Measurements from ENCODE around the gene POLR1A. TPM values are rescaled to one million over a fixed set of nuclear protein-coding genes. Genes with fewer than 3 reads are reported as not detected.

POLR1A gene
- total RNA-seq, 1 donor from 2014 or later = 45.2 TPM

- Histone ChIP-seq H2AFZ (ENCODE audit: low read depth, low read length) (no peak overlapping the region), H3K4me3 (ENCODE audit: insufficient read depth, low read depth, low read length) (no peak overlapping the region), H3K36me3 (ENCODE audit: insufficient read depth, low read length) (peaks cover 48% of the 10 kb centered on the region), H3K9me3 (ENCODE audit: insufficient read depth, low read depth, low read length) (no peaks in the 10 kb centered on the region), H4K20me1 (ENCODE audit: insufficient read depth, low read length) (no peaks in the 10 kb centered on the region), H3K9ac (ENCODE audit: low read length) (no peak overlapping the region), H3K4me2 (ENCODE audit: low read length) (no peak overlapping the region), H3K4me1 (ENCODE audit: insufficient read depth, low read length) (peaks cover 14% of the 10 kb centered on the region), H3K27ac (ENCODE audit: low read depth, low read length) (no peak overlapping the region), H3K27me3 (ENCODE audit: insufficient read depth, low read length) (no peaks in the 10 kb centered on the region), H3K79me2 (ENCODE audit: insufficient read depth, low read length) (no peaks in the 10 kb centered on the region)
- Mint-ChIP-seq H3K4me3 (ENCODE audit: unreplicated experiment) (no peak overlapping the region), H3K4me1 (ENCODE audit: low read depth, unreplicated experiment) (peaks cover 14% of the 10 kb centered on the region), H3K27me3 (ENCODE audit: low read depth, unreplicated experiment) (no peaks in the 10 kb centered on the region), H3K36me3 (ENCODE audit: low read depth, unreplicated experiment) (peaks cover 51% of the 10 kb centered on the region), H3K9me3 (ENCODE audit: unreplicated experiment) (no peaks in the 10 kb centered on the region), H3K27ac (ENCODE audit: unreplicated experiment) (peak overlapping the region; percentile 26)
- DNase-seq (ENCODE audit: low read depth) (no peak), FAIRE-seq (no peak)
- TF ChIP-seq, protein P1, sequence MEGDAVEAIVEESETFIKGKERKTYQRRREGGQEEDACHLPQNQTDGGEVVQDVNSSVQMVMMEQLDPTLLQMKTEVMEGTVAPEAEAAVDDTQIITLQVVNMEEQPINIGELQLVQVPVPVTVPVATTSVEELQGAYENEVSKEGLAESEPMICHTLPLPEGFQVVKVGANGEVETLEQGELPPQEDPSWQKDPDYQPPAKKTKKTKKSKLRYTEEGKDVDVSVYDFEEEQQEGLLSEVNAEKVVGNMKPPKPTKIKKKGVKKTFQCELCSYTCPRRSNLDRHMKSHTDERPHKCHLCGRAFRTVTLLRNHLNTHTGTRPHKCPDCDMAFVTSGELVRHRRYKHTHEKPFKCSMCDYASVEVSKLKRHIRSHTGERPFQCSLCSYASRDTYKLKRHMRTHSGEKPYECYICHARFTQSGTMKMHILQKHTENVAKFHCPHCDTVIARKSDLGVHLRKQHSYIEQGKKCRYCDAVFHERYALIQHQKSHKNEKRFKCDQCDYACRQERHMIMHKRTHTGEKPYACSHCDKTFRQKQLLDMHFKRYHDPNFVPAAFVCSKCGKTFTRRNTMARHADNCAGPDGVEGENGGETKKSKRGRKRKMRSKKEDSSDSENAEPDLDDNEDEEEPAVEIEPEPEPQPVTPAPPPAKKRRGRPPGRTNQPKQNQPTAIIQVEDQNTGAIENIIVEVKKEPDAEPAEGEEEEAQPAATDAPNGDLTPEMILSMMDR (IDR thresholded peaks at IDR 0.05; ENCODE audit: insufficient read depth, low read depth, low read length) = no peak
- no peak for TF ChIP-seq EZH2 (IDR thresholded peaks at IDR 0.05; ENCODE audit: insufficient read depth, low read length)
Observed at GRCh38 chr2:86031606-86032005, 74.1 kb downstream of the POLR1A start.

DNA sequence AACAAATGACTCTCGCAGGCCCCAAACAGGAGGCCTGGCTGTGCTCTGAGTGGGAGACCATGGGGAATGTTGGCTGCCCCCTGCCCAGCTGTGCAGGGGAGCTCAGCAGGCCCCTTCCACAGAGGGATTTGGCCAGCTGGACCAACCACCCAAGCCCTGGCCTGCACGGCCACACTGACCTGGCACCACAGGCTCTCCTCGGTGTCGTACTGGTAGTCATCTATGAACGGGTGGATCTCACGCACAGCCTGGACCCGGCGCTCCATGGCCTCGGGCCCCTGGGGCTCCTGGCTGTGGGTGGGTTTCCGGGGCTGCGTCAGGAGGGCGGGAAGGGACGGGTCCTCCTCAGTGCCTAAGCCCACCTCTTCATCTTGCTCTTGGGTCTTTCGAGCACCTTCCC, 74.5 kb downstream of the POLR1A start:
- Histone ChIP-seq H2AFZ (ENCODE audit: low read depth, low read length) (no peak overlapping the region), H3K4me2 (ENCODE audit: low read length) (no peak overlapping the region), H3K79me2 (ENCODE audit: insufficient read depth, low read length) (no peaks in the 10 kb centered on the region), H3K27me3 (ENCODE audit: insufficient read depth, low read length) (no peaks in the 10 kb centered on the region), H3K9ac (ENCODE audit: low read length) (no peak overlapping the region), H3K36me3 (ENCODE audit: insufficient read depth, low read length) (peaks cover 52% of the 10 kb centered on the region), H3K9me3 (ENCODE audit: insufficient read depth, low read depth, low read length) (no peaks in the 10 kb centered on the region), H4K20me1 (ENCODE audit: insufficient read depth, low read length) (no peaks in the 10 kb centered on the region), H3K27ac (ENCODE audit: low read depth, low read length) (no peak overlapping the region), H3K4me1 (ENCODE audit: insufficient read depth, low read length) (peaks cover 9% of the 10 kb centered on the region), H3K4me3 (ENCODE audit: insufficient read depth, low read depth, low read length) (no peak overlapping the region)
- TF ChIP-seq, protein P1 (IDR thresholded peaks at IDR 0.05; ENCODE audit: insufficient read depth, low read depth, low read length) = no peak
- no peak for TF ChIP-seq EZH2 (IDR thresholded peaks at IDR 0.05; ENCODE audit: insufficient read depth, low read length)
- Mint-ChIP-seq H3K4me1 (ENCODE audit: low read depth, unreplicated experiment) (peaks cover 10% of the 10 kb centered on the region), H3K27me3 (ENCODE audit: low read depth, unreplicated experiment) (no peaks in the 10 kb centered on the region), H3K9me3 (ENCODE audit: unreplicated experiment) (no peaks in the 10 kb centered on the region), H3K4me3 (ENCODE audit: unreplicated experiment) (no peak overlapping the region), H3K27ac (ENCODE audit: unreplicated experiment) (no peak overlapping the region), H3K36me3 (ENCODE audit: low read depth, unreplicated experiment) (peaks cover 52% of the 10 kb centered on the region)
- no peak for FAIRE-seq
- no peak for DNase-seq (ENCODE audit: low read depth)

- Histone ChIP-seq H3K9ac (ENCODE audit: low read length) (no peak overlapping the region), H3K9me3 (ENCODE audit: insufficient read depth, low read depth, low read length) (no peaks in the 10 kb centered on the region), H3K4me1 (ENCODE audit: insufficient read depth, low read length) (no peaks in the 10 kb centered on the region), H3K36me3 (ENCODE audit: insufficient read depth, low read length) (peaks cover 53% of the 10 kb centered on the region), H3K4me2 (ENCODE audit: low read length) (no peak overlapping the region), H3K27me3 (ENCODE audit: insufficient read depth, low read length) (no peaks in the 10 kb centered on the region), H3K27ac (ENCODE audit: low read depth, low read length) (no peak overlapping the region), H3K4me3 (ENCODE audit: insufficient read depth, low read depth, low read length) (no peak overlapping the region), H2AFZ (ENCODE audit: low read depth, low read length) (no peak overlapping the region), H4K20me1 (ENCODE audit: insufficient read depth, low read length) (no peaks in the 10 kb centered on the region), H3K79me2 (ENCODE audit: insufficient read depth, low read length) (no peaks in the 10 kb centered on the region)
- Mint-ChIP-seq H3K36me3 (ENCODE audit: low read depth, unreplicated experiment) (peaks cover 55% of the 10 kb centered on the region), H3K9me3 (ENCODE audit: unreplicated experiment) (no peaks in the 10 kb centered on the region), H3K4me3 (ENCODE audit: unreplicated experiment) (no peak overlapping the region), H3K27ac (ENCODE audit: unreplicated experiment) (no peak overlapping the region), H3K4me1 (ENCODE audit: low read depth, unreplicated experiment) (peaks cover 3% of the 10 kb centered on the region), H3K27me3 (ENCODE audit: low read depth, unreplicated experiment) (no peaks in the 10 kb centered on the region)
- no peak for TF ChIP-seq EZH2 (IDR thresholded peaks at IDR 0.05; ENCODE audit: insufficient read depth, low read length)
- TF ChIP-seq, protein P1 (IDR thresholded peaks at IDR 0.05; ENCODE audit: insufficient read depth, low read depth, low read length) = no peak
- no peak for DNase-seq (ENCODE audit: low read depth)
- FAIRE-seq = no peak
Observed at GRCh38 chr2:86029873-86030272, 75.8 kb downstream of the POLR1A start.
